Activated CD4-positive, alpha-beta T cell treated with anti-CD3 and anti-CD28 coated beads, Interleukin-10, Interleukin-2, amounts not matched to agents 100 ng/mL and 50 ng/mL, durations not matched to agents 16 hours and 8 hours (primary cell): ENCODE results near the gene FPGT.
"Not testable (repeated sequence)": the region's sequence is repeated elsewhere in the genome, so short reads cannot be mapped to it uniquely, and the experiment has no call there.

ENCODE experiments used
- DNase-seq: peaks from one replicate; pipeline ENCODE4 v3.0.0-alpha.2; 2020

The FPGT gene

DNA sequence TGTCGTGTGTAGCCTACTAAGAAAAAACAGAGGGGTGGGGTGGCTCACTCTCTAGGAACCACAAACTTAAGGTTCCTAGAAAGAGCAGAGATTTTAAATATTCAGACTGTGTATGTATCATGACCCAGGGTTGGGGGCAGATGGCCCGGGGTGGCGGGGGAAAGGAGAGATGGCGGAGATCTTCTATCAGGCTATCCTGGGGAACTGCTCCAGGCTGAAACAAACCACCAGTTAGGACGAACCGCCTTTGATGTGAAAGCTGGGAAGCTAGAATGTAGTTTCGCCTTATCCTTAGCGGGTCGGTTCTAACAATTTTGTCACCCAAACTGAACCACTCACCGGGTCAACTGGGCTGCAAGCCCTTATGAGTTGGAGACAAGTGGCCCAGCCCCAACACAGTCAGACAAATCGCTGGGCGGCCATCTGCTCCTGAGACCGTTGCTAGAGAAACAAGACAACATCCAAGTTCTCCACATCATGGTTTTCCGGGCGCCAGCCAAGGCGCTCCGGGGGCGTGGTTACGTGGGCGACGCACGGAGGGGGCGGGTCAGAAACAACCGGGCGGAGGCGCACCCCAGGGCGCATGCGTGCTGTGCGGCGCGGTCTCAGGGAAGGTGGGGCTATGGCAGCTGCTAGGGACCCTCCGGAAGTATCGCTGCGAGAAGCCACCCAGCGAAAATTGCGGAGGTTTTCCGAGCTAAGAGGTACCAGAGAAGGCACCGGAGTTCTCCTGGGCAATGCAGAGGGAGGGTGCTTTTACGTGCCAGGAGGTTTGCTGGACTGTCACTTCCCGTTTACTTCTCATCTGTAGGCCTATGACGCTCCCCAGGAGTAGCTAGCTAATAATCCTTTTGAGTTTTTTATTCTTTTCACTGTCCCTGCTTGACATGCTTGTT lies at the start of gene FPGT, which contains the start of gene LRRIQ3:
TSS of gene FPGT (plus strand) at position 586 of the 896 bp plus-strand sequence. CDS start at position 623, 37 bp downstream.
TSS of gene LRRIQ3 (minus strand) at position 520 of the 896 bp plus-strand sequence. CDS start 14,492 bp downstream, outside the sequence.
- DNase-seq = peak; percentile 96

DNA sequence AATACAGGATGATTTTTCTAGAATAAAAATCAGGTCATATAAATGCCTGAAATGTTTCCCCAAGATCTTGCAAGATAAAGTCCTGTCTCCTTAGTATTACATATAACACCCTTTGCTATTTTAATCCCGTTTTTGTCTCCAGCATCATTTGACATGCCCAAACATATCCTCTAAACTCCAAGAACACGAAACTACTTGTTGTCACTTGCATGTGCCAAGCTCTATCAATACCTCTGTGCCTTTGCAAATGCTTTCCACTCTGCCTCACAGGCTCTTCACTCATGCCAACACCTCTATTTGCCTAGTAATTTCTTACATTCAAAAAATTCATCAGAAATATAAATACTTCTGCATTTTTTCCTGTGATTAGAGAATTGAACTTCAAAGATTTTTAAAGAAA lies 38.0 kb upstream of the FPGT start:
- DNase-seq = no peak

DNA sequence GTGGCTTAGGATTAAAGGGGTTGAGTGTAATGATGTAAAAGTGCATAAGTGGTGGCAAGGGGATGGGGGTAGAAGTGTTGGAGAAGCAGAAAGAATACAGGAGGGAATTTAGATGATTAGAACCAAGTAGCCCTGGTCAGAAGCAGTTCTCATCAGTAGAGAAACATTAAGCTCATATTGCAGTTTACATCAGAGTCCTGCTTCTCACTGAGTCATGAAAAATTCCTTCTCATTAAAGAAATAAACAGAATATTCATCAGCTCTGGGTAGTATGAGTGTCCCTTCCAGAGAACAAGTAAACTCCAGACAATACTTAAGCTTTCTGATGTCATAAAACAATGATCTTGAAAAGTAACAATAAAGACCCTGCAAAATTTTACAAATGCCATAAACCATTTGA lies 36.5 kb upstream of the FPGT start:
- no peak for DNase-seq

- no peak for DNase-seq
These were observed 35.7 kb upstream of the FPGT start for GRCh38 chr1:74162333-74162732.

- not testable (repeated sequence) for DNase-seq
These were observed 23.6 kb upstream of the FPGT start for GRCh38 chr1:74174423-74174822.

DNA sequence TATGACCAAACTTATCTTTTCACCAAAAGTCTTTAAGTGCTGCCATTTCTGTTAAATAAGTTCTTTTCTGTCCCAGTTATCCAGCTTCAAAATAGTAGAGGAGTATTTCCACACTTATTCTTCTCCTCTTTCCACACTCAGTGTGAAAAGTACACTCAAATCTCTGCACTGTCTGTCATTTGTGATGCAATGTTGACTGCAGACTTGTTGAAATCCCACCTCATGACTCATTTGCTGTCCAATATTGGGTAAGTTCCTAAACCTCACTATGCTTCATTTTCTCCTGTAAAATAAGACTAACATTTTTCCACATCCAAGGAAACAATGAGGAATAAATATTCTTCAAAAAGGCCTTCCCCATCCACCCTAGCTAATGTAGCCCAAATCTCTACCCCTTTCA lies 17.6 kb upstream of the FPGT start:
- no peak for DNase-seq

GRCh38 chr1:74193908-74194307 lies 4.1 kb upstream of the FPGT start:
- no peak for DNase-seq

- DNase-seq = no peak
These were observed 2.7 kb upstream of the FPGT start for GRCh38 chr1:74195339-74195738.

DNA sequence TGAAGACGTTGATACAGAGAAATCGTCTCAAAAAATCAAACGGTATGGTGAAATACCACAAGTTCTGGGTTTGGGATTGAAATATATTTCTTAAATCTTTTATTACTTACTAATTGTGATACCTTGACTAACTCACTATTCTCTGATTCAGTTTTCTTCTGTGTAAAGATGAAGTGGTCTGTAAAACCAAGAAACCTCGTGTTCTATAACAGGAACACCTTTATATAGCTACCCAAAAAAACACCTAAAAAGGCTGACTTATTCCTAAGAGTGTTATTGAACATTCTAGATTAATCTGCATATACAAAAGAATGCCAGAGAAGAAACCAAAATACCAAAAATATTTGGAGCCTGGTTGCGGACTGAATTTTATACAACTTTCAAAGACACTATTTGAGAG lies 787 bp upstream of the FPGT start:
- DNase-seq = peak; percentile 3

- no peak for DNase-seq
These were observed 1.5 kb downstream of the FPGT start for GRCh38 chr1:74199504-74199903.

DNA sequence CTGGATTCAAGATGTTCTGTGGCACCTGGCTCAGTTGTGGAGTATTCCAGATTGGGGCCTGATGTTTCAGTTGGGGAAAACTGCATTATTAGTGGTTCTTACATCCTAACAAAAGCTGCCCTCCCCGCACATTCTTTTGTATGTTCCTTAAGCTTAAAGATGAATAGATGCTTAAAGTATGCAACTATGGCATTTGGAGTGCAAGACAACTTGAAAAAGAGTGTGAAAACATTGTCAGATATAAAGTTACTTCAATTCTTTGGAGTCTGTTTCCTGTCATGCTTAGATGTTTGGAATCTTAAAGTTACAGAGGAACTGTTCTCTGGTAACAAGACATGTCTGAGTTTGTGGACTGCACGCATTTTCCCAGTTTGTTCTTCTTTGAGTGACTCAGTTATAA lies 7.2 kb downstream of the FPGT start:
- DNase-seq = no peak

GRCh38 chr1:74215229-74215628 lies 17.2 kb downstream of the FPGT start:
- DNase-seq = no peak

DNA sequence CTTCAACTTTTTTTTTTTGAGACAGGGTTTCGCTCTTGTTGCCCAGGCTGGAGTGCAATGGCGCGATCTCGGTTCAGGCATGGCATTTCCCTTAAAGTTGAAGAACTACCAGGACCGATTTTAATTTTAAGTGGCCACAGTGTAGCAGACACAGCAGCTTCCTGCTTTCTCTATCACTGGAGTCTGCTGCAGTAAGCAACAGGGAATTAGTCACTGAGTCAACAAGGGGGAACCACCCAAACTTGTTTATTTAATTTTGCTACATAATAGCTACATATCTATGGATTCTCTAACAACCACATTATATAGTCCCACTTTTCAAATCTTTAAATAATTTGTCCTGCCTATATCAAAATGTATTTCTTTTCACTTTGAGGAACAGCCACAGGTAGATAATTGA lies 24.7 kb downstream of the FPGT start:
- no peak for DNase-seq

DNA sequence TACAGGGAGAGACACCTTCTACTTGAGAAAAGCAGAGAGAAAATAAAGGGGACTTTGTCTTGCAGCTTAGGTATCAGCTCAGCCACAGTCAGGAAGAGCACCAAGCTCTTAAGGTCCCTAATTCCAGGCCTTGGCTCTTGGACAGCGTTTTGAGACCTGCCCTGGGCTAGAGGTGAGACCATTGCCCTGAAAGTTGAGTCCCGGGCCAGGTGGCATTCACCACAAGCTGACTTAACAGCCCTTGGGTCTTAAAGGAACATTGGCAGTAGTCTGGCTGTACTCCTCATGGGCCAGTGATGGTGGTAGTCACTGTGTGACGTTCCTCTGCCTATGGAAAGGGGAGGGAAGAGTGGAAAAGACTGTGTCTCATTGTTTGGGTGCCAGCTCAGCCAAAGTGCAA lies 25.4 kb downstream of the FPGT start:
- no peak for DNase-seq

DNA sequence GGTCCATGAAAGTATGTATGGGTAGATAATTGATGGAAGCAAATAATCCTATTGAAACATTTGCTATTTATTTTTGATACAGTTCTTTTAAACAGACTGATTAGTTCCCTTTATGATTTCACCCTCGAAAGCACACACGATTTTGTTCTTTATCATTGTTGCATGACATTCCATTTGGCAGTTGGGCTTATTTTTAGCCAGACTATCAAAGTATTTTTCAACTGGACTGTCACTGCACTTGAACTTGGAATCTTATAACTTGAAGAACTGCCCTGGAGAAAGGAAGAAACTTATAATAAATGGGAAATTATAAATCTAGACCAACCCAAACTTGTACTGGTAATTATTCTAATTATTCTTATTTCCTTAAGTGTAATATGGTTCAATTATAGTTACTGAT lies 37.1 kb downstream of the FPGT start, which contains the start of gene TNNI3K:
TSS of gene TNNI3K (plus strand) at position 235 of the 400 bp plus-strand sequence. CDS start at position 300, 65 bp downstream.
- DNase-seq = no peak

DNA sequence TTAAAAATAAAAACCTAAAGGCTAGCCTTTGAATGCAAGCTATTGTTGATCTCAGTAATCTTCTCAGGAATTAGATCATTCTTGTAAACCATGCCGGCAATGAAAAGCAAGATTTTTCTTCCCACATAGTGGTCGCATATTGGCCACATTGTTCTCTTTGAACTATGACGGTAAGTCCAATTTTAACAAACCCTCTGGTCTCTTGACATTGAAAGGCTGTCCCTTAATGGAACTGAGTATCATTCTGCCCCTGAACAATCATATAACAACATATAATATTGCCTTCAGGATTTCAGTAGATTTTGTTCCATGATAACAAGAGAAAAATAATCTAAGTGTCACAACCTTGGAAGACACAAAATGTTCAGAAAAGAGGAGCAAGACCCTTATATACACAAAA lies 38.4 kb downstream of the FPGT start:
- no peak for DNase-seq

GRCh38 chr1:74237035-74237434 lies 39.0 kb downstream of the FPGT start:
- no peak for DNase-seq

- no peak for DNase-seq
These were observed 39.7 kb downstream of the FPGT start for GRCh38 chr1:74237787-74238186.

- DNase-seq = no peak
These were observed 47.2 kb downstream of the FPGT start for GRCh38 chr1:74245168-74245772.

GRCh38 chr1:74246315-74246714 lies 48.3 kb downstream of the FPGT start:
- no peak for DNase-seq

GRCh38 chr1:74247881-74248528 lies 50.0 kb downstream of the FPGT start:
- DNase-seq = no peak

GRCh38 chr1:74253243-74253824 lies 55.3 kb downstream of the FPGT start:
- DNase-seq = not testable (repeated sequence)
